Common myeloid progenitor, CD34-positive (primary cell): ENCODE measurements around the gene FOXK2.

Experiments
- CTCF ChIA-PET: fragments of 350-600 bp; sonication (Branson Sonifier 250); formaldehyde crosslinking; loops from one replicate; lab custom pipeline; 2021; ENCODE audit warnings: antibody characterized with exemption; lab: Charles Lee
- POLR2A ChIA-PET: fragments of 350-600 bp; sonication (Branson Sonifier 250); formaldehyde crosslinking; loops from one replicate; lab custom pipeline; 2021; ENCODE audit warnings: antibody characterized with exemption; lab: Charles Lee
- DNase-seq, 3 donors: peaks; one replicate each; pipeline versions ENCODE4 v3.0.0 to v3.0.0-alpha.2; 2013
- H3K27ac ChIP-seq, 2 experiments: 1 replicate in 1 of 2; 2 replicates in 1 of 2; pipeline ENCODE4 v1.7.0; 2013; ENCODE audit warnings: inconsistent platforms in 2 of 2, low read length in 2 of 2, mild to moderate bottlenecking in 2 of 2, low read depth in 1 of 2, moderate library complexity in 1 of 2; ENCODE audit not compliant: severe bottlenecking in 2 of 2, insufficient read depth in 1 of 2, poor library complexity in 1 of 2
- H3K27me3 ChIP-seq, 5 experiments: replicated peaks in 2 of 5; 1 replicate in 3 of 5; 2 replicates in 2 of 5; pipeline versions ENCODE4 v1.6.1 to v1.7.0; 2013; ENCODE audit warnings: low read length in 4 of 5, mild to moderate bottlenecking in 2 of 5, moderate library complexity in 2 of 5, inconsistent platforms in 1 of 5; ENCODE audit not compliant: insufficient read depth in 5 of 5, control insufficient read depth in 4 of 5
- H3K36me3 ChIP-seq, 4 experiments: 1 replicate in 2 of 4; 2 replicates in 2 of 4; pipeline versions ENCODE4 v1.6.1 to v1.7.0; 2013; ENCODE audit warnings: low read length in 3 of 4, control low read depth in 1 of 4, mild to moderate bottlenecking in 1 of 4; ENCODE audit not compliant: control insufficient read depth in 4 of 4, insufficient read depth in 4 of 4
- H3K4me1 ChIP-seq, 4 experiments: 1 replicate in 3 of 4; 2 replicates in 1 of 4; pipeline versions ENCODE4 v1.6.1 to v1.7.1; 2013; ENCODE audit warnings: low read length in 3 of 4, mild to moderate bottlenecking in 3 of 4, control low read depth in 1 of 4, inconsistent platforms in 1 of 4, moderate library complexity in 1 of 4; ENCODE audit not compliant: control insufficient read depth in 4 of 4, insufficient read depth in 4 of 4; ENCODE audit errors: control extremely low read depth in 1 of 4
- H3K4me3 ChIP-seq, 7 experiments: 1 replicate in 4 of 7; 2 replicates in 3 of 7; pipeline versions ENCODE4 v1.5.1 to v1.7.0; 2013; ENCODE audit warnings: mild to moderate bottlenecking in 7 of 7, low read length in 6 of 7, moderate library complexity in 6 of 7, inconsistent platforms in 2 of 7, low read depth in 2 of 7, control low read depth in 1 of 7; ENCODE audit not compliant: insufficient read depth in 4 of 7, control insufficient read depth in 1 of 7; ENCODE audit errors: extremely low read depth in 1 of 7
- H3K9me3 ChIP-seq, 5 experiments: 1 replicate in 4 of 5; 2 replicates in 1 of 5; pipeline versions ENCODE4 v1.6.1 to v1.7.1; 2013; ENCODE audit warnings: low read length in 4 of 5, mild to moderate bottlenecking in 2 of 5, inconsistent platforms in 1 of 5, low read depth in 1 of 5, moderate library complexity in 1 of 5; ENCODE audit not compliant: control insufficient read depth in 4 of 5, insufficient read depth in 2 of 5; ENCODE audit errors: control extremely low read depth in 1 of 5
- WGBS: methylation state at CpG from one replicate; pipeline ENCODE4 v1.1.5; 2013; ENCODE audit not compliant: insufficient coverage; 5-methylcytosine and 5-hydroxymethylcytosine counted together

The FOXK2 gene

DNA sequence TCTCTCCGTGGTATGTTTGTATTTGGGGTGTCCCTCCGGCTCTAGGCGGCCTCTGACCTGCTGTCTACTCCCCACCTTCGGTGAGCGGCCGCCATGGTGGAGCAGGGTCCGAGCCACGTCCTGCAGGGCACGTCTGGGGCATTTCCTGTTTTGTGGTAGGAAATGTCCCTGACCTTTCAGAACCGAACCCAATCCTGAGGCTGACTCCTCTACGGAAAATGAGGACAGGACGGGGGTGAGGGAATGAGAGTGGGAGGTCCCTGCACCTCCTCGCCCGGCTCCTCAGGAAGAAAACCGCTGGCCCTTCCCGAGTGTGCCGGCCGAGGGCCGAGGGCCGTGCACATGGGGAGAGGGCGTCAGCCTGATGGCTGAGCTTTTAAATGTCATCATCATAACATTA, 83.0 kb downstream of the FOXK2 start:
- DNase-seq: no peak
- Histone ChIP-seq H3K36me3 (peaks cover 4 to 79% (median 55%) of the 10 kb centered on the region in 4 experiments), H3K4me3 (no peak overlapping the region), H3K27ac (no peak overlapping the region), H3K27me3 (no peaks in the 10 kb centered on the region), H3K9me3 (no peaks in the 10 kb centered on the region), H3K4me1 (peaks cover 2 to 22% (median 12%) of the 10 kb centered on the region in 4 experiments)
- ChIA-PET POLR2A (interaction anchor here (0.6 kb wide), 1 partner anchor 560 kb away, joined by 3 read pairs; no protein-coding TSS in a partner anchor), CTCF (no interaction called here)
- WGBS: 84% methylated on average over 9 of the region's 21 CpGs

DNA sequence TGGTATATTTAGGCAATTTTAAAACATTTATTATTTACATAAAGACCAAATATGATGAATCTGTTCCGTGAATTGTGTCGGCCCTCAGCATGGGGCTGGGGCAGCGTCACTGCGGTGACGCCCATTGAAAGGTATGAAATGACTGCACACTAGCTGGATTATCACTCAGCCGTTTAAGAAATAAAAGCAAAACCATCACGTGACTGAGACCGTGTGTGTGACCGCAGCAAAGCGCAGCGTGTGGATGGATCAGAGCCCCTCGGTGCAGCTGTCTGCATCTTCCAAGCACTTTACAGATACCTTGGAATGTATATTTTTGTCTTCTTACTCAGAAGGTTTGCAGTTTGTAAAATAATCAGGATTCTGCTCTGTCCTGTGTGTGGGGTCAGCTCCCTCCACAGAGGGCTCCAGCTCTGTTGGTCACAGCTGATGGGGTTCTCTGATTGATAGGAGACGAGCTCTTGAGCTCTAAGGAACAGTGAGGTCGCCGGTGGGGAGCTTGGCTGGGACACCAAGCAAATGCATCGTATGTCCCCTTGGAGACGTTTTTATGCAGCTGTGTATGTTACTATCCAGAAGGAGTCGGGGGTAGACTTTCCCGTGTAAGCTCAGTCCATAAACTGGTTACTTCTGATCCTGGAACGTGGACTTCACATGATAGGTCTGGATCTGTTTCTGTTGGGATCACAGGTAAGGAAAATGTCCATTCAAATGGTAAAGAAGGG, 83.6 kb downstream of the FOXK2 start:
- ChIA-PET CTCF (interaction anchor here (0.6 to 3.1 kb wide), 6 partner anchors 8 to 48 kb away, joined by 3 to 12 read pairs (median 4); no protein-coding TSS in a partner anchor), POLR2A (interaction anchor here (1.5 kb wide), 1 partner anchor 11 kb away, joined by 7 read pairs; no protein-coding TSS in a partner anchor)
- peak overlapping the region in 1 of 2 experiments; percentile 64 for H3K27ac ChIP-seq

DNA sequence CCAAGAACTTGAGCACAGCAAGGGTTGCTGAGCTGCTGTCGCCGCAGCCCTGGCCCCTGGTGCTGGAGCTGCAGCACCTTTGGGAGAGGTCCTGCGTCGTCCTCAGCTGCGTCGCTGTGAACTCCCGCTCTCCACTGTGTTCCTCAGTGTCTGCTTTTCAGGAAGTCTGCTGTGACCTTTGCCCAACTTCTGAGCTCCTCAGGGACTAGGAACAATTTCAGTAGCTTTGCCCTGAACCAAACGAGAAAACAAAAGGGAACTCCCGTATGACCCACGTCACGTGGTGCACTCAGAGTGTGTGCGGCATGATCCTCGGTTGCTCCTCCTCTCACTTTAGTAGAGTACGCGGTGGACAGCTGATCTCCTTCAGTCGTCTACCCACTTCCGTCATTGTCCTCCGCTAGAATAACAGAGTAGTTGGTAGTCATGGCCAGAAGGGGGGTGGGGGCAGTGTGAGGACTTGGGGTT, 84.5 kb downstream of the FOXK2 start:
- 52% methylated on average over 17 of the region's 18 CpGs for WGBS
- Histone ChIP-seq H3K27ac (peak overlapping the region; percentile 22 to 64), H3K9me3 (no peaks in the 10 kb centered on the region), H3K27me3 (no peaks in the 10 kb centered on the region), H3K4me1 (peaks cover 2 to 22% (median 12%) of the 10 kb centered on the region in 4 experiments), H3K4me3 (no peak overlapping the region), H3K36me3 (peaks cover 4 to 72% (median 53%) of the 10 kb centered on the region in 4 experiments)
- POLR2A ChIA-PET: interaction anchor here (1.5 kb wide), 1 partner anchor 12 kb away, joined by 7 read pairs; no protein-coding TSS in a partner anchor
- CTCF ChIA-PET: interaction anchor here (0.6 to 3.1 kb wide), 6 partner anchors 9 to 49 kb away, joined by 3 to 12 read pairs (median 4); no protein-coding TSS in a partner anchor
- peak; percentile 86 to 98 (median 94) for DNase-seq

More for the DNA sequence above, 83.6 kb downstream of the FOXK2 start:
- Histone ChIP-seq H3K36me3 (peaks cover 4 to 77% (median 55%) of the 10 kb centered on the region in 4 experiments), H3K9me3 (no peaks in the 10 kb centered on the region), H3K4me3 (no peak overlapping the region), H3K4me1 (peaks cover 2 to 22% (median 12%) of the 10 kb centered on the region in 4 experiments), H3K27me3 (no peaks in the 10 kb centered on the region)
- WGBS: 95% methylated on average over 20 of the region's 20 CpGs
- no peak for DNase-seq

DNA sequence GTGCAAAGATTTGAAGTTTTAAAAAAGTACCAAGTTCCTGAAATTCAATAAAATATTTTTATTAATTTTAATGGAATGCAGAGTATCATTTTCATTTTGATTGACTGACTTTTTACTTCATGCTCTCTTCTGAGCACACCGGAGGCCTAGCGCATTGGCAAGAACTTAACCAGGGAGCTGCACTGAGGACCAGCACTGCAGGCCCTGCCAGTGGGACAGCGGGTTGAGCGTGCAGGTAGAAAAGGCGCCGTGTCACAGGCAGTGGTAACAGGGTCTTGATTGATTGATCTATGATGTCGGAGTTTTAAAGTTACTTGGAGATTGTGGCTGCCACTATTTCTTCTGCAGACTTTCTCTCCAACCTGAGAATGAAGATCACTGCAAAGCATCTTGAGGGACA, 85.0 kb downstream of the FOXK2 start:
- Histone ChIP-seq H3K36me3 (peaks cover 4 to 71% (median 51%) of the 10 kb centered on the region in 4 experiments), H3K4me3 (no peak overlapping the region), H3K27ac (peak overlapping the region in 1 of 2 experiments; percentile 64), H3K9me3 (no peaks in the 10 kb centered on the region), H3K27me3 (no peaks in the 10 kb centered on the region), H3K4me1 (peaks cover 2 to 22% (median 12%) of the 10 kb centered on the region in 4 experiments)
- no peak for DNase-seq
- ChIA-PET POLR2A (interaction anchor here (1.5 kb wide), 1 partner anchor 13 kb away, joined by 7 read pairs; no protein-coding TSS in a partner anchor), CTCF (interaction anchor here (1.1 to 3.1 kb wide), 3 partner anchors 9 to 18 kb away, joined by 4 to 12 read pairs (median 8); no protein-coding TSS in a partner anchor)
- WGBS: 86% methylated on average over 6 of the region's 7 CpGs

DNA sequence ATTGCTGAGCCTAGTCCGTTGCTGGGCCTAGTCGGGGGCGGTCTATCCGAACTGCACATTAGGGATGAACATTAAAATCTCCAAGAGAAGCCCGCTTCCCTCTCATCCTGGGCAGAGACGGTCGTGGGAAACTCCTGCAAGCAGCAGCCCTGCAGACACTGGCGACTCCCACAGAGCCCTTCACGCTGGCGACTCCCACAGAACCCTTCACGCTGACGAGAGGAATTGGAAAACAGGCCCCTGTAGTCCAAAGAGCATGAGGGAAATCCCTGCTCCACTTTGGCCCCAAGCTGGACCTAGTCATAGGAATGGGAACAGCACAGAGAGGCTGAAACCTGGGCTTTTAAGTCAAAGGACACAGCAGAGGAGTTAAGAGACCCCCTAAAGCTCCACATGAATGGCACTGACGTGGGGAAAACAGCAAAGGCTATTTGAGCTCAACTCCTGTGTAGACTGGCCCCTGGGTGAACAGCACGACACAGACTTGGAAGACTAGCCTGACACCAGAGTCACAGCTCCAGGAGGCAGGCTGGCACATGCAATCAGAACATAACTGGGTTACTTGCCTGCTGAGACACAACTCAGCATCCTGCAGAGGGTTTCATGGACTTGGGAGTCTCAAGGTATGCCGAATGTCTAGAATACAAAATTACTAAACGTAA, 86.5 kb downstream of the FOXK2 start:
- CTCF ChIA-PET: interaction anchor here (3.1 kb wide), 1 partner anchor 14 kb away, joined by 12 read pairs; no protein-coding TSS in a partner anchor
- Histone ChIP-seq H3K27ac (no peak overlapping the region), H3K36me3 (peaks cover 9 to 62% (median 43%) of the 10 kb centered on the region in 4 experiments)

DNA sequence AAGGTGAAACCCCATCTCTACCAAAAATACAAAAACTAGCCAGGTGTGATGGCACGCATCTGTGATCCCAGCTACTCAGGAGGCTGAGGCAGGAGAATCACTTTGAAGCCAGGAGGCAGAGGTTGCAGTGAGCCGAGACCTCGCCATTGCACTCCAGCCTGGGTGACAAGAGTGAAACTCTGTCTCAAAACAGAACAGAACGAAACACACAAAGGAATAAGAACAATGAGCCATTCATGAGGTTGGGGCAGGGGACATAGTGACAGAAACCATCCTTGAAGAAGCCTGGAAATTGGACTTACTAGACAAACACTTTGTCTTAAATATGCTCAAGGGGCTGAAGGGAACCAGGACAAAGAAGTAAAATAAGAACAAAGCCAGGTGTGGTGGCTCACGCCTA, 89.3 kb downstream of the FOXK2 start:
- Histone ChIP-seq H3K4me3 (no peak overlapping the region), H3K4me1 (peaks cover 0 to 13% (median 6%) of the 10 kb centered on the region in 4 experiments), H3K36me3 (peaks cover 10 to 45% (median 27%) of the 10 kb centered on the region in 4 experiments), H3K27ac (no peak overlapping the region), H3K27me3 (no peaks in the 10 kb centered on the region), H3K9me3 (no peaks in the 10 kb centered on the region)
- CTCF ChIA-PET: interaction anchor here (1.2 kb wide), 1 partner anchor 33 kb away, joined by 4 read pairs; no protein-coding TSS in a partner anchor
- no peak for DNase-seq
- WGBS: 75% methylated on average over 3 of the region's 5 CpGs
- POLR2A ChIA-PET: no interaction called here

More for the DNA sequence above, 86.5 kb downstream of the FOXK2 start:
- DNase-seq: no peak
- Histone ChIP-seq H3K27me3 (no peaks in the 10 kb centered on the region), H3K9me3 (no peaks in the 10 kb centered on the region), H3K4me1 (peaks cover 2 to 22% (median 12%) of the 10 kb centered on the region in 4 experiments), H3K4me3 (no peak overlapping the region)
- WGBS: 96% methylated on average over 15 of the region's 16 CpGs
- POLR2A ChIA-PET: no interaction called here
